Measurements from ENCODE around the gene CYB5R3. TPM values are rescaled to one million over a fixed set of nuclear protein-coding genes. Genes with fewer than 3 reads are reported as not detected.

The CYB5R3 gene
- total and polyA plus RNA-seq, 10 donors, result 37.3 to 134 (median 78.1) TPM

- Histone ChIP-seq H3K4me3 (peak overlapping the region in 2 of 8 donors; percentile 20 to 39), H3K36me3 (peaks cover 0 to 13% (median 0%) of the 10 kb centered on the region in 6 donors), H3K27me3 (replicated peaks in 1 of 7) (no peaks in the 10 kb centered on the region), H3K27ac (peak overlapping the region; percentile 23 to 81 (median 68)), H3K4me1 (peaks cover 60 to 95% (median 80%) of the 10 kb centered on the region in 6 donors), H3K9me3 (no peaks in the 10 kb centered on the region)
- 35 to 44% (median 38%) methylated on average over 21 to 22 of the region's 22 CpGs for WGBS, 5 donors
- intact Hi-C loops (cut with DNase I; ENCODE audit: low total_unique reads), result no loop called here
- no peak for DNase-seq
- TF ChIP-seq CTCF (IDR thresholded peaks at IDR 0.05 in 8 of 11, conservative IDR thresholded peaks at IDR 0.05 in 3 of 11) (no peak), POLR2AphosphoS5 (IDR thresholded peaks at IDR 0.05) (peak in 2 of 3 donors; percentile 16 to 37), POLR2A (IDR thresholded peaks at IDR 0.05) (no peak)
Observed at GRCh38 chr22:42644422-42645340, 4.5 kb downstream of the CYB5R3 start.

- no peak for DNase-seq
- TF ChIP-seq POLR2AphosphoS5 (IDR thresholded peaks at IDR 0.05), result no peak
- TF ChIP-seq CTCF (IDR thresholded peaks at IDR 0.05 in 8 of 11, conservative IDR thresholded peaks at IDR 0.05 in 3 of 11), result no peak
- no peak for TF ChIP-seq POLR2A (IDR thresholded peaks at IDR 0.05)
- peak overlapping the region in 7 of 8 donors; percentile 57 to 81 (median 70) for H3K27ac ChIP-seq
- H3K9me3 ChIP-seq, result no peaks in the 10 kb centered on the region
- no peaks in the 10 kb centered on the region for H3K27me3 ChIP-seq (replicated peaks in 1 of 7)
- H3K36me3 ChIP-seq, result peaks cover 0 to 13% (median 0%) of the 10 kb centered on the region in 6 donors
- no peak overlapping the region for H3K4me3 ChIP-seq
- intact Hi-C loops (cut with DNase I; ENCODE audit: low total_unique reads), result no loop called here
- 69 to 92% (median 84%) methylated on average over 6 to 14 of the region's 14 CpGs for WGBS, 5 donors
- H3K4me1 ChIP-seq, result peaks cover 60 to 100% (median 80%) of the 10 kb centered on the region in 6 donors
Observed at GRCh38 chr22:42643634-42644421, 5.4 kb downstream of the CYB5R3 start.

- H3K27me3 ChIP-seq (replicated peaks in 1 of 7), result no peaks in the 10 kb centered on the region
- intact Hi-C loops (cut with DNase I; ENCODE audit: low total_unique reads), result no loop called here
- TF ChIP-seq POLR2A (IDR thresholded peaks at IDR 0.05) (no peak), POLR2AphosphoS5 (IDR thresholded peaks at IDR 0.05) (no peak), CTCF (IDR thresholded peaks at IDR 0.05 in 8 of 11, conservative IDR thresholded peaks at IDR 0.05 in 3 of 11) (no peak)
- peaks cover 0 to 13% (median 0%) of the 10 kb centered on the region in 6 donors for H3K36me3 ChIP-seq
- H3K4me1 ChIP-seq, result peaks cover 55 to 92% (median 74%) of the 10 kb centered on the region in 6 donors
- 62 to 65% (median 64%) methylated on average over 9 to 12 of the region's 12 CpGs for WGBS, 5 donors
- H3K9me3 ChIP-seq, result no peaks in the 10 kb centered on the region
- no peak for DNase-seq
- peak overlapping the region in 7 of 8 donors; percentile 57 to 81 (median 70) for H3K27ac ChIP-seq
- H3K4me3 ChIP-seq, result no peak overlapping the region
Observed at GRCh38 chr22:42642806-42643633, 6.2 kb downstream of the CYB5R3 start.
